Measurements from ENCODE around the gene ATP11A.

- TF ChIP-seq CTCF (IDR thresholded peaks at IDR 0.05) (no peak), POLR2AphosphoS5 (IDR thresholded peaks at IDR 0.05) (no peak), POLR2A (IDR thresholded peaks at IDR 0.05) (no peak)
Observed at GRCh38 chr13:112900226-112900600, 210.4 kb downstream of the ATP11A start.
